ENCODE measurements around the gene CFAP221. TPM values are rescaled to one million over a fixed set of nuclear protein-coding genes. Genes with fewer than 3 reads are reported as not detected.

The CFAP221 gene
- total and polyA plus RNA-seq, 2 experiments from 2014 or later, result 0.16 TPM; not detected in 1

DNA sequence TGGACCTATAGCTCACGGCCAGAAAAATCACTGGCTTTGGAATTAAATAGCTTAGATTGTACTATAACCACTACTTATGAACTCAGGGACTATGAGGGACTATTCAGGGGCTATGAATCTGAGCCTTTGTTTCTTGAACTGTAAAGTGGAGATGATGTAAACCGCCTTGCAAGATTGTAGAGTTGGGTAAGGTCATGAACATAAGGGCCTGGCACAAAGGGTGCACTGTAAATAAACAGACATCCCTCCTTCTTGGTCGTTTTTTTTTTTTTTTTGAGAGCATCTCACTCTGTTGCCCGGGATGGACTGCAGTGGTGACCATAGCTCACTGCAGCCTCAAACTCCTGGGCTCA lies 137.6 kb downstream of the CFAP221 start:
- Histone ChIP-seq H2AFZ (no peak overlapping the region), H3F3A (ENCODE audit: insufficient read depth) (peaks cover 4% of the 10 kb centered on the region; the same call in 1 of the 2 replicates), H3K36me3 (ENCODE audit: low read depth) (no peaks in the 10 kb centered on the region), H3K9ac (no peak overlapping the region), H3K9me3 (ENCODE audit: low read depth) (no peaks in the 10 kb centered on the region), H3K4me1 (ENCODE audit: insufficient read depth) (peaks cover 4% of the 10 kb centered on the region; the same call in 1 of the 2 replicates), H3K4me2 (ENCODE audit: unreplicated experiment) (no peak overlapping the region), H3K9me2 (ENCODE audit: insufficient read depth) (0 out of 2 replicates have a peak, but pooled peaks cover 4% of the 10 kb centered on the region), H3K27ac (no peak overlapping the region), H3K79me2 (ENCODE audit: insufficient read depth) (peaks cover 17% of the 10 kb centered on the region), H4K20me1 (ENCODE audit: insufficient read depth) (no peaks in the 10 kb centered on the region), H3K4me3 (no peak overlapping the region), H3K27me3 (replicated peaks; ENCODE audit: insufficient read depth) (no peaks in the 10 kb centered on the region; the same call in 1 of the 2 replicates)
- WGBS, 2 experiments (ENCODE audit: low coverage in 1 of 2, low lambda C conversion rate in 2 of 2, missing lambda C conversion rate in 2 of 2), result 76 to 77% methylated on average over 3 of the region's 4 CpGs
- DNase-seq, result no peak
- in situ Hi-C loops (cut with MboI), result no loop called here
- no peak for TF ChIP-seq EZH2 (IDR thresholded peaks at IDR 0.05; ENCODE audit: insufficient read depth, poor library complexity, severe bottlenecking)
- TF ChIP-seq EZH2phosphoT487 (IDR thresholded peaks at IDR 0.05; ENCODE audit: insufficient read depth, low read depth), result no peak

DNA sequence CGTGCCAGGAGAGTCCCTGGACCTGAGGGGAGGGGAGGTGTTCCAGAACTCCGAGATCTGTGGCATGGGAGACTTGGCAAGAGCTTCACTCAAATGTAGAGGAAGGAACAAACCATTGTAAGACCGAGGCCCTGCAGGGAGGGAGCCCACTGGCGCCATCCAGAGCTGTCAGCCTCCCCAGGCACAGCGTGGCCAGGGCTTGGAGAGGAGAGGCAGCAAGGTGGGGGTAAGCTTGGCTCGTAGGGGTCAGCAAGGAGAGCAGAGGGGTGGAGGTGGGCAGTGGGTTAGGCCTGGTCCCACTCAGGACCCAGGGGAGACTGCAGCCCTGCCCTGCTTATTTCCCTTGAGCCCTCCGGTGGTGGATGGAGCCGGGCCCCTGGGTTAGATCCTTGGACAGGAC lies 138.3 kb downstream of the CFAP221 start:
- peaks cover 17% of the 10 kb centered on the region for H3K79me2 ChIP-seq (ENCODE audit: insufficient read depth)
- H3K4me3 ChIP-seq, result no peak overlapping the region
- no peak overlapping the region for H3K4me2 ChIP-seq (ENCODE audit: unreplicated experiment)
- H3F3A ChIP-seq (ENCODE audit: insufficient read depth), result no peaks in the 10 kb centered on the region
- H2AFZ ChIP-seq, result no peak overlapping the region
- H3K27me3 ChIP-seq (replicated peaks; ENCODE audit: insufficient read depth), result no peaks in the 10 kb centered on the region; the same call in 1 of the 2 replicates
- no peaks in the 10 kb centered on the region for H3K9me3 ChIP-seq (ENCODE audit: low read depth)
- 0 out of 2 replicates have a peak, but pooled peaks cover 4% of the 10 kb centered on the region for H3K9me2 ChIP-seq (ENCODE audit: insufficient read depth)
- no peaks in the 10 kb centered on the region for H4K20me1 ChIP-seq (ENCODE audit: insufficient read depth)
- H3K27ac ChIP-seq, result no peak overlapping the region
- no peak for DNase-seq
- no peak overlapping the region for H3K9ac ChIP-seq
- TF ChIP-seq EZH2 (IDR thresholded peaks at IDR 0.05; ENCODE audit: insufficient read depth, poor library complexity, severe bottlenecking), result no peak
- no peak for TF ChIP-seq EZH2phosphoT487 (IDR thresholded peaks at IDR 0.05; ENCODE audit: insufficient read depth, low read depth)
- H3K4me1 ChIP-seq (ENCODE audit: insufficient read depth), result peaks cover 4% of the 10 kb centered on the region; the same call in 1 of the 2 replicates
- no peaks in the 10 kb centered on the region for H3K36me3 ChIP-seq (ENCODE audit: low read depth)
- 87 to 93% methylated on average over 8 of the region's 8 CpGs for WGBS, 2 experiments (ENCODE audit: low coverage in 1 of 2, low lambda C conversion rate in 2 of 2, missing lambda C conversion rate in 2 of 2)
- in situ Hi-C loops (cut with MboI), result no loop called here

- H3K4me1 ChIP-seq (ENCODE audit: insufficient read depth), result peaks cover 4% of the 10 kb centered on the region; the same call in 1 of the 2 replicates
- H3K4me3 ChIP-seq, result no peak overlapping the region
- no peak overlapping the region for H3K4me2 ChIP-seq (ENCODE audit: unreplicated experiment)
- WGBS, 2 experiments (ENCODE audit: low coverage in 1 of 2, low lambda C conversion rate in 2 of 2, missing lambda C conversion rate in 2 of 2), result 84 to 89% methylated on average over 7 of the region's 7 CpGs
- H4K20me1 ChIP-seq (ENCODE audit: insufficient read depth), result no peaks in the 10 kb centered on the region
- peaks cover 17% of the 10 kb centered on the region for H3K79me2 ChIP-seq (ENCODE audit: insufficient read depth)
- H3K9me3 ChIP-seq (ENCODE audit: low read depth), result no peaks in the 10 kb centered on the region
- H3K9ac ChIP-seq, result no peak overlapping the region
- H2AFZ ChIP-seq, result no peak overlapping the region
- H3K36me3 ChIP-seq (ENCODE audit: low read depth), result no peaks in the 10 kb centered on the region
- no peaks in the 10 kb centered on the region for H3F3A ChIP-seq (ENCODE audit: insufficient read depth)
- DNase-seq, result no peak
- TF ChIP-seq EZH2phosphoT487 (IDR thresholded peaks at IDR 0.05; ENCODE audit: insufficient read depth, low read depth), result no peak
- no peaks in the 10 kb centered on the region for H3K27me3 ChIP-seq (replicated peaks; ENCODE audit: insufficient read depth)
- in situ Hi-C loops (cut with MboI), result no loop called here
- 0 out of 2 replicates have a peak, but pooled peaks cover 4% of the 10 kb centered on the region for H3K9me2 ChIP-seq (ENCODE audit: insufficient read depth)
- H3K27ac ChIP-seq, result no peak overlapping the region
Measured at GRCh38 chr2:119683074-119683712, 138.9 kb downstream of the CFAP221 start.

DNA sequence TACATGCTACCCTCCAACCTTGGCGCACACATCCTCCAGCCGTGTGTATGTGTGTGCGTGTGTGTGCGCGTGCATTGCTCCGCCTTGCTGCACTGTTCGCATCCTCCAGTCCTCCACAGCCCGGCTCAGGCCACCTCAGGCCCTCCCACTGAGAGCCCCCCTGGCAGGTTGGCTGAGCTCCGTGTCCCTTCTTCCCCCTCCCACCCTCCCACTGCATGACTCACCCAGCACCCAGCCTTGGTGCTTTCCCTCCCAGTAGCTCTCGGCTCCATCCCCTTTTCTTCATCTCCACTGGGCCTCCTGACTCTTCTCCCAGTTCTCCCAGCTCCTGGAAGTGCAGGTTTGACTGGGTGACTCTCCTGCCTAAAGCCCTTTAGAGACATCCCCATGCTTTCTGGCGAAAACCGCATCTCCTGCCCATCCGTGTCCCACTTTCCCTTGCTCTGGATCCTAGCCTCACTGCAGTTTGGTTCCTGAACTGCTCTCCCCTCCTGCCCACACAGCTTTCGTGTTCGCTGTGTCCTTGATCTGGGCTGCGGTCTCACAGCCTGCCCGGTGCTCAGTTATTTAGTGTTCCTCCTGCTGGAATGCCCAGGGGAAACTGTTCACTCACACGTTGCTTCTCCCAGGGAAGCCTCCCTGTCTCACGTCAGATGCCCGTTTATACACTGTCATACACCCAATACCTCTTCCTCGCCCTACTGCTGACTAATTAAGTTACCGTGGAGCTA lies 139.6 kb downstream of the CFAP221 start:
- no peaks in the 10 kb centered on the region for H3F3A ChIP-seq (ENCODE audit: insufficient read depth)
- in situ Hi-C loops (cut with MboI), result no loop called here
- no peak for DNase-seq
- no peak overlapping the region for H3K4me3 ChIP-seq
- H3K27ac ChIP-seq, result no peak overlapping the region
- WGBS, 2 experiments (ENCODE audit: low coverage in 1 of 2, low lambda C conversion rate in 2 of 2, missing lambda C conversion rate in 2 of 2), result 77 to 82% methylated on average over 12 to 22 of the region's 22 CpGs
- no peak for TF ChIP-seq EZH2phosphoT487 (IDR thresholded peaks at IDR 0.05; ENCODE audit: insufficient read depth, low read depth)
- TF ChIP-seq EZH2 (IDR thresholded peaks at IDR 0.05; ENCODE audit: insufficient read depth, poor library complexity, severe bottlenecking), result no peak
- H3K4me1 ChIP-seq (ENCODE audit: insufficient read depth), result peaks cover 4% of the 10 kb centered on the region; the same call in 1 of the 2 replicates
- no peaks in the 10 kb centered on the region for H3K36me3 ChIP-seq (ENCODE audit: low read depth)
- no peak overlapping the region for H2AFZ ChIP-seq
- 0 out of 2 replicates have a peak, but pooled peaks cover 4% of the 10 kb centered on the region for H3K9me2 ChIP-seq (ENCODE audit: insufficient read depth)
- no peak overlapping the region for H3K9ac ChIP-seq
- H4K20me1 ChIP-seq (ENCODE audit: insufficient read depth), result no peaks in the 10 kb centered on the region
- no peaks in the 10 kb centered on the region for H3K9me3 ChIP-seq (ENCODE audit: low read depth)
- H3K4me2 ChIP-seq (ENCODE audit: unreplicated experiment), result no peak overlapping the region
- no peaks in the 10 kb centered on the region for H3K27me3 ChIP-seq (replicated peaks; ENCODE audit: insufficient read depth)
- H3K79me2 ChIP-seq (ENCODE audit: insufficient read depth), result peaks cover 17% of the 10 kb centered on the region

All from GM23248 (cell line).